Measurements from ENCODE around the gene CACFD1. TPM values are rescaled to one million over a fixed set of nuclear protein-coding genes. Genes with fewer than 3 reads are reported as not detected.

Gene CACFD1
- polyA plus RNA-seq, 3 donors, result 5.0 to 6.7 (median 5.1) TPM

GRCh38 chr9:133499892-133500270, 40.1 kb downstream of the CACFD1 start:
- Histone ChIP-seq H3K27ac (ENCODE audit: low read depth in 1 of 2, low read length in 2 of 2) (no peak overlapping the region), H4K20me1 (ENCODE audit: insufficient read depth, low read length) (no peaks in the 10 kb centered on the region), H3K9me3 (replicated peaks in 1 of 2; ENCODE audit: control insufficient read depth in 1 of 2, insufficient read depth in 1 of 2, low read length in 2 of 2) (peaks cover 7 to 16% of the 10 kb centered on the region in 2 donors), H3K4me3 (replicated peaks in 1 of 3; ENCODE audit: low read depth in 2 of 3, low read length in 3 of 3) (no peak overlapping the region), H3K36me3 (replicated peaks in 1 of 2; ENCODE audit: control insufficient read depth in 1 of 2, insufficient read depth in 2 of 2, low read length in 2 of 2) (no peaks in the 10 kb centered on the region), H3K4me2 (replicated peaks; ENCODE audit: extremely low read depth, low read length, poor library complexity, severe bottlenecking) (no peak overlapping the region), H3K79me2 (ENCODE audit: insufficient read depth, low read length) (no peaks in the 10 kb centered on the region), H3K4me1 (ENCODE audit: control insufficient read depth in 1 of 2, insufficient read depth in 2 of 2, low read length in 2 of 2) (no peaks in the 10 kb centered on the region), H3K27me3 (ENCODE audit: control insufficient read depth in 2 of 2, insufficient read depth in 2 of 2, low read length in 2 of 2) (peaks cover 0 to 2% of the 10 kb centered on the region in 2 donors), H2AFZ (ENCODE audit: insufficient read depth, low read depth, low read length, poor library complexity, severe bottlenecking) (no peak overlapping the region), H3K9ac (ENCODE audit: insufficient read depth, low read length, poor library complexity, severe bottlenecking) (no peak overlapping the region)
- intact Hi-C loops (cut with micrococcal nuclease), result no loop called here
- H3K36me3 Mint-ChIP-seq, result no peaks in the 10 kb centered on the region
- 85% methylated on average over 12 of the region's 12 CpGs for WGBS (ENCODE audit: insufficient coverage)
- TF ChIP-seq CTCF (IDR thresholded peaks at IDR 0.05), result no peak
- no peak overlapping the region for H3K27ac Mint-ChIP-seq
- no peak for DNase-seq
- H3K4me3 Mint-ChIP-seq, result no peak overlapping the region
- H3K27me3 Mint-ChIP-seq (ENCODE audit: low read depth in 3 of 3), result peaks cover 0 to 9% (median 4%) of the 10 kb centered on the region in 3 donors
- H3K4me1 Mint-ChIP-seq, result no peaks in the 10 kb centered on the region
- peaks cover 6 to 27% (median 20%) of the 10 kb centered on the region in 7 donors for H3K9me3 Mint-ChIP-seq

GRCh38 chr9:133502112-133502511, 42.3 kb downstream of the CACFD1 start:
- H3K36me3 Mint-ChIP-seq, result no peaks in the 10 kb centered on the region
- H3K9me3 Mint-ChIP-seq, result peaks cover 6 to 27% (median 20%) of the 10 kb centered on the region in 7 donors
- H2AFZ ChIP-seq (ENCODE audit: insufficient read depth, low read depth, low read length, poor library complexity, severe bottlenecking), result no peak overlapping the region
- H3K36me3 ChIP-seq (replicated peaks in 1 of 2; ENCODE audit: control insufficient read depth in 1 of 2, insufficient read depth in 2 of 2, low read length in 2 of 2), result no peaks in the 10 kb centered on the region
- peaks cover 7 to 16% of the 10 kb centered on the region in 2 donors for H3K9me3 ChIP-seq (replicated peaks in 1 of 2; ENCODE audit: control insufficient read depth in 1 of 2, insufficient read depth in 1 of 2, low read length in 2 of 2)
- DNase-seq, result no peak
- H3K27ac ChIP-seq (ENCODE audit: low read depth in 1 of 2, low read length in 2 of 2), result no peak overlapping the region
- no peak overlapping the region for H3K27ac Mint-ChIP-seq
- no peaks in the 10 kb centered on the region for H3K4me1 ChIP-seq (ENCODE audit: control insufficient read depth in 1 of 2, insufficient read depth in 2 of 2, low read length in 2 of 2)
- no peak overlapping the region for H3K4me2 ChIP-seq (replicated peaks; ENCODE audit: extremely low read depth, low read length, poor library complexity, severe bottlenecking)
- no peak overlapping the region for H3K9ac ChIP-seq (ENCODE audit: insufficient read depth, low read length, poor library complexity, severe bottlenecking)
- H3K79me2 ChIP-seq (ENCODE audit: insufficient read depth, low read length), result no peaks in the 10 kb centered on the region
- H4K20me1 ChIP-seq (ENCODE audit: insufficient read depth, low read length), result no peaks in the 10 kb centered on the region
- peaks cover 0 to 9% (median 4%) of the 10 kb centered on the region in 3 donors for H3K27me3 Mint-ChIP-seq (ENCODE audit: low read depth in 3 of 3)
- peaks cover 0 to 2% of the 10 kb centered on the region in 2 donors for H3K27me3 ChIP-seq (ENCODE audit: control insufficient read depth in 2 of 2, insufficient read depth in 2 of 2, low read length in 2 of 2)
- no peak overlapping the region for H3K4me3 ChIP-seq (replicated peaks in 1 of 3; ENCODE audit: low read depth in 2 of 3, low read length in 3 of 3)
- WGBS (ENCODE audit: insufficient coverage), result no CpG with 5 or more reads among the region's 1 CpG
- no peaks in the 10 kb centered on the region for H3K4me1 Mint-ChIP-seq
- no peak for TF ChIP-seq CTCF (IDR thresholded peaks at IDR 0.05)
- no peak overlapping the region for H3K4me3 Mint-ChIP-seq
- intact Hi-C loops (cut with micrococcal nuclease), result no loop called here
